IMR-90 (cell line): Measurements from ENCODE around the gene PARVB. TPM values are rescaled to one million over a fixed set of nuclear protein-coding genes. Genes with fewer than 3 reads are reported as not detected.

Source experiments
- ATAC-seq: fragments of 200-7000 bp; cut with Tn5 transposase; 2 replicates; pipeline ENCODE4 v1.9.1; 2020; ENCODE audit warnings: low read depth, mild to moderate bottlenecking, moderate library complexity
- BruUV-seq: library from RNA; stranded (reverse); fragments of 400-500 nt; replicated peaks from 2 replicates; lab custom pipeline; 2021; lab: Mats Ljungman, UMichigan
- CTCF ChIA-PET: fragments of 300-600 bp; formaldehyde crosslinking; extraction: SDS; loops from one replicate; lab custom pipeline; 2021; ENCODE audit warnings: antibody characterized with exemption; lab: Yijun Ruan, JAX
- POLR2A ChIA-PET: fragments of 300-600 bp; sonication (Branson Sonifier 250); formaldehyde crosslinking; loops from one replicate; lab custom pipeline; 2022; ENCODE audit warnings: antibody characterized with exemption; ENCODE audit not compliant: unreplicated experiment; lab: Charles Lee
- DNase-seq: peaks from one replicate; pipeline ENCODE4 v3.0.0; 2013
- H2AFZ ChIP-seq: replicated peaks from 2 replicates; pipeline ENCODE3; 2013; ENCODE audit warnings: low read length, mild to moderate bottlenecking; ENCODE audit not compliant: poor library complexity
- H2AK5ac ChIP-seq: 2 replicates; pipeline ENCODE4 v1.6.1; 2013; ENCODE audit warnings: low read depth, low read length, inconsistent platforms
- H2AK9ac ChIP-seq: replicated peaks from 2 replicates; pipeline ENCODE3; 2013; ENCODE audit warnings: mild to moderate bottlenecking, low read depth, low read length, moderate library complexity; ENCODE audit not compliant: poor library complexity
- H2BK120ac ChIP-seq: 2 replicates; pipeline ENCODE4 v1.6.1; 2013; ENCODE audit warnings: low read depth, low read length, inconsistent platforms
- H2BK15ac ChIP-seq: 3 replicates; pipeline ENCODE4 v1.6.1; 2013; ENCODE audit warnings: low read depth, low read length, inconsistent platforms
- H2BK20ac ChIP-seq: 2 replicates; pipeline ENCODE4 v1.6.1; 2013; ENCODE audit warnings: low read depth, mild to moderate bottlenecking, inconsistent platforms, low read length, moderate library complexity
- H2BK5ac ChIP-seq: 2 replicates; pipeline ENCODE4 v1.6.1; 2013; ENCODE audit warnings: mild to moderate bottlenecking, low read depth, low read length, inconsistent platforms; ENCODE audit not compliant: poor library complexity, severe bottlenecking
- H3K14ac ChIP-seq: replicated peaks from 2 replicates; pipeline ENCODE4 v1.6.1; 2013; ENCODE audit warnings: low read depth, low read length, inconsistent platforms
- H3K18ac ChIP-seq: 2 replicates; pipeline ENCODE4 v1.6.1; 2013; ENCODE audit warnings: low read depth, low read length, control low read depth
- H3K23ac ChIP-seq: 2 replicates; pipeline ENCODE4 v1.6.1; 2013; ENCODE audit warnings: low read depth, low read length, inconsistent platforms
- H3K27ac ChIP-seq: 2 replicates; pipeline ENCODE4 v1.5.1; 2013; ENCODE audit warnings: mild to moderate bottlenecking, control low read depth, low read length; ENCODE audit not compliant: insufficient read depth
- H3K27me3 ChIP-seq: 2 replicates; pipeline ENCODE4 v1.6.1; 2013; ENCODE audit warnings: low read length; ENCODE audit not compliant: control insufficient read depth, insufficient read depth
- H3K36me3 ChIP-seq: 2 replicates; pipeline ENCODE4 v1.6.1; 2013; ENCODE audit warnings: low read length, mixed read lengths; ENCODE audit not compliant: control insufficient read depth, insufficient read depth
- H3K4ac ChIP-seq: 2 replicates; pipeline ENCODE4 v1.6.1; 2013; ENCODE audit warnings: low read depth, low read length, inconsistent platforms
- H3K4me1 ChIP-seq: 2 replicates; pipeline ENCODE4 v1.6.1; 2013; ENCODE audit warnings: low read length, mixed read lengths; ENCODE audit not compliant: control insufficient read depth, insufficient read depth
- H3K4me2 ChIP-seq: 2 replicates; pipeline ENCODE4 v1.6.1; 2013; ENCODE audit warnings: low read depth, mild to moderate bottlenecking, control low read depth, low read length, moderate library complexity
- H3K4me3 ChIP-seq: 2 replicates; pipeline ENCODE4 v1.5.1; 2013; ENCODE audit warnings: low read depth, mild to moderate bottlenecking, control low read depth, low read length, moderate library complexity; ENCODE audit not compliant: insufficient read depth
- H3K56ac ChIP-seq: 2 replicates; pipeline ENCODE4 v1.6.1; 2013; ENCODE audit warnings: low read length, inconsistent platforms; ENCODE audit not compliant: insufficient read depth; ENCODE audit errors: extremely low read depth
- H3K79me1 ChIP-seq, 2 experiments: 2 replicates each; pipeline ENCODE4 v1.6.1; 2013; ENCODE audit warnings: low read length in 2 of 2, inconsistent platforms in 1 of 2, low read depth in 1 of 2
- H3K9ac ChIP-seq: 2 replicates; pipeline ENCODE4 v1.6.1; 2013; ENCODE audit warnings: low read depth, low read length, control low read depth
- H3K9me1 ChIP-seq: 2 replicates; pipeline ENCODE4 v1.6.1; 2013; ENCODE audit warnings: low read length, inconsistent platforms; ENCODE audit not compliant: insufficient read depth
- H3K9me3 ChIP-seq: 2 replicates; pipeline ENCODE4 v1.6.1; 2013; ENCODE audit warnings: low read length; ENCODE audit not compliant: control insufficient read depth, insufficient read depth
- H4K20me1 ChIP-seq: 2 replicates; pipeline ENCODE4 v1.6.1; 2013; ENCODE audit warnings: low read length, inconsistent platforms; ENCODE audit not compliant: insufficient read depth
- H4K5ac ChIP-seq: 2 replicates; pipeline ENCODE4 v1.6.1; 2013; ENCODE audit warnings: mild to moderate bottlenecking, low read depth, low read length, control low read depth
- H4K8ac ChIP-seq, 2 experiments: 2 replicates each; pipeline ENCODE4 v1.6.1; 2013; ENCODE audit warnings: low read depth in 2 of 2, low read length in 2 of 2, control low read depth in 1 of 2, inconsistent platforms in 1 of 2
- H4K91ac ChIP-seq: 2 replicates; pipeline ENCODE4 v1.6.1; 2013; ENCODE audit warnings: low read depth, low read length, inconsistent platforms; ENCODE audit not compliant: insufficient read depth
- CEBPB ChIP-seq: IDR thresholded peaks from 2 replicates; pipeline ENCODE4 v1.6.1; 2012; ENCODE audit warnings: low read depth, low read length, improper control_type of control experiment
- MXI1 ChIP-seq: IDR thresholded peaks from 2 replicates; pipeline ENCODE4 v1.6.1; 2012; ENCODE audit warnings: low read depth, mild to moderate bottlenecking, low read length, moderate library complexity, borderline replicate concordance
- RAD21 ChIP-seq: IDR thresholded peaks from 2 replicates; pipeline ENCODE4 v1.6.1; 2012; ENCODE audit warnings: low read length, improper control_type of control experiment
- WGBS, 2 experiments: methylation state at CpG; one replicate each; pipeline versions ENCODE4 v1.1.5 to v1.1.7; 2013; ENCODE audit warnings: missing lambda C conversion rate in 2 of 2; ENCODE audit not compliant: insufficient read length in 1 of 2; ENCODE audit errors: extremely low coverage in 2 of 2; 5-methylcytosine and 5-hydroxymethylcytosine counted together
- dilution Hi-C: fragments of 300-500 bp; cut with HindIII; formaldehyde crosslinking; loops from one replicate; pipeline ENCODE4 v1.14.3; 2018; ENCODE audit warnings: low sequenced_read_pairs; ENCODE audit not compliant: unreplicated experiment
- in situ Hi-C: fragments of 300-500 bp; cut with MboI; formaldehyde crosslinking; loops from 3 replicates; pipeline ENCODE4 v1.14.3; 2019; ENCODE audit warnings: low sequenced_read_pairs, inconsistent platforms, mixed read lengths
- intact Hi-C: fragments of 100-400 bp; cut with micrococcal nuclease; formaldehyde crosslinking; loops from 2 replicates; pipeline ENCODE4 v1.10.0; 2022
- polyA plus RNA-seq, 3 experiments: library from polyadenylated mRNA; depleted of rRNA; stranded (reverse); fragments of >200 nt; gene quantifications; 2 replicates each; pipeline ENCODE4 v1.2.3, GENCODE V29; 2012; ENCODE audit warnings: low replicate concordance in 1 of 3
- total RNA-seq: library from RNA; depleted of rRNA; stranded (reverse); fragments of >200 nt; gene quantifications from 2 replicates; pipeline ENCODE4 v1.2.3, GENCODE V29; 2012
- TF ChIP-seq, protein P1 (sequence below): fragments of 150-350 bp; IDR thresholded peaks from 2 replicates; pipeline ENCODE4 v1.6.1; 2016; ENCODE audit warnings: low read depth, mild to moderate bottlenecking, low read length, moderate library complexity, borderline replicate concordance
- TF ChIP-seq, protein P2 (sequence below): conservative IDR thresholded peaks from 2 replicates; pipeline ENCODE4 v1.5.1; 2012; ENCODE audit warnings: mild to moderate bottlenecking, low read depth, low read length, improper control_type of control experiment

Gene PARVB
- total and polyA plus RNA-seq, 2 of the 4 experiments (the other 2 are of a cell fraction) = 44.3 to 53.9 TPM

DNA sequence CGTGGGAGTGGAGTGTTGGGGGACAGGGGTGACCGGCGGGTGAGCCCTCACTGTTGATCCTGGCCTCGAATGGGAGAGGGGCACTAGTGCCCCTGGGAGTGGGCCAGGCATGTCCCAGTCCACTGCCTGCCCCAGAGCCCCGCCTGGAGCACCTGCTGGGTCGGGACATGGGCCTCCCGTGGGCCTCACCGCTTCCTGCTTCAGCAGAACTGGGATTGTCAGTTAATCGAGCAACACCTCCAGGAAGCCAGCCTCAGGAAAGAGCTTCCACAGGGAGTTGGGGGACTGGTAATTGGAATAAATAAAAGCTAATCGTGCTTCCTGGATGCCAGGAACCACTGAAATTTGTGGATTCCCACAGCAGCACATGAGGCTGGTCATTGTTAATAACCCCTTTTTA is 43.8 kb downstream of the PARVB start:
- no peak overlapping the region for H2AK9ac ChIP-seq
- no peak for DNase-seq
- H3K14ac ChIP-seq = no peak overlapping the region
- H4K91ac ChIP-seq = no peak overlapping the region
- TF ChIP-seq, protein P1, sequence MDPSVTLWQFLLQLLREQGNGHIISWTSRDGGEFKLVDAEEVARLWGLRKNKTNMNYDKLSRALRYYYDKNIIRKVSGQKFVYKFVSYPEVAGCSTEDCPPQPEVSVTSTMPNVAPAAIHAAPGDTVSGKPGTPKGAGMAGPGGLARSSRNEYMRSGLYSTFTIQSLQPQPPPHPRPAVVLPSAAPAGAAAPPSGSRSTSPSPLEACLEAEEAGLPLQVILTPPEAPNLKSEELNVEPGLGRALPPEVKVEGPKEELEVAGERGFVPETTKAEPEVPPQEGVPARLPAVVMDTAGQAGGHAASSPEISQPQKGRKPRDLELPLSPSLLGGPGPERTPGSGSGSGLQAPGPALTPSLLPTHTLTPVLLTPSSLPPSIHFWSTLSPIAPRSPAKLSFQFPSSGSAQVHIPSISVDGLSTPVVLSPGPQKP = no peak
- no peak for TF ChIP-seq CEBPB
- TF ChIP-seq RAD21 = no peak
- TF ChIP-seq MXI1 = no peak
- TF ChIP-seq, protein P2, sequence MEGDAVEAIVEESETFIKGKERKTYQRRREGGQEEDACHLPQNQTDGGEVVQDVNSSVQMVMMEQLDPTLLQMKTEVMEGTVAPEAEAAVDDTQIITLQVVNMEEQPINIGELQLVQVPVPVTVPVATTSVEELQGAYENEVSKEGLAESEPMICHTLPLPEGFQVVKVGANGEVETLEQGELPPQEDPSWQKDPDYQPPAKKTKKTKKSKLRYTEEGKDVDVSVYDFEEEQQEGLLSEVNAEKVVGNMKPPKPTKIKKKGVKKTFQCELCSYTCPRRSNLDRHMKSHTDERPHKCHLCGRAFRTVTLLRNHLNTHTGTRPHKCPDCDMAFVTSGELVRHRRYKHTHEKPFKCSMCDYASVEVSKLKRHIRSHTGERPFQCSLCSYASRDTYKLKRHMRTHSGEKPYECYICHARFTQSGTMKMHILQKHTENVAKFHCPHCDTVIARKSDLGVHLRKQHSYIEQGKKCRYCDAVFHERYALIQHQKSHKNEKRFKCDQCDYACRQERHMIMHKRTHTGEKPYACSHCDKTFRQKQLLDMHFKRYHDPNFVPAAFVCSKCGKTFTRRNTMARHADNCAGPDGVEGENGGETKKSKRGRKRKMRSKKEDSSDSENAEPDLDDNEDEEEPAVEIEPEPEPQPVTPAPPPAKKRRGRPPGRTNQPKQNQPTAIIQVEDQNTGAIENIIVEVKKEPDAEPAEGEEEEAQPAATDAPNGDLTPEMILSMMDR = no peak
- no peaks in the 10 kb centered on the region for H3K9me3 ChIP-seq
- BruUV-seq = no TSS peak
- dilution Hi-C loops (no loop called here), in situ Hi-C loops (no loop called here), intact Hi-C loops (no loop called here)
- H3K4me2 ChIP-seq = no peak overlapping the region
- ATAC-seq = no peak
- no peak overlapping the region for H2BK20ac ChIP-seq
- H3K9me1 ChIP-seq = peaks cover 3% of the 10 kb centered on the region; the same call in 1 of the 2 replicates
- H3K4me3 ChIP-seq = no peak overlapping the region
- H2AFZ ChIP-seq = no peak overlapping the region
- H3K4me1 ChIP-seq = no peaks in the 10 kb centered on the region
- ChIA-PET POLR2A (no interaction called here), CTCF (no interaction called here)
- H3K36me3 ChIP-seq = no peaks in the 10 kb centered on the region
- H3K4ac ChIP-seq = no peak overlapping the region
- H2AK5ac ChIP-seq = no peak overlapping the region
- no peak overlapping the region for H3K27ac ChIP-seq
- H3K79me1 ChIP-seq = peaks cover 0 to 9% of the 10 kb centered on the region in 2 experiments; a peak in 3 of 4 replicates
- no peak overlapping the region for H4K8ac ChIP-seq
- H2BK120ac ChIP-seq = no peak overlapping the region
- no peak overlapping the region for H3K9ac ChIP-seq
- no peak overlapping the region for H3K18ac ChIP-seq
- no peak overlapping the region for H3K56ac ChIP-seq
- H3K23ac ChIP-seq = no peak overlapping the region
- H3K27me3 ChIP-seq = no peaks in the 10 kb centered on the region
- peaks cover 15% of the 10 kb centered on the region for H4K20me1 ChIP-seq
- H4K5ac ChIP-seq = no peak overlapping the region
- no peak overlapping the region for H2BK5ac ChIP-seq
- no peak overlapping the region for H2BK15ac ChIP-seq
- 47% methylated on average over 2 of the region's 10 CpGs; no CpG with 5 or more reads in 1 of the 2 experiments for WGBS, 2 experiments
